Thyroid gland (tissue), 4 donors: ENCODE measurements around the gene SBNO1.

ENCODE experiments used
- CTCF ChIP-seq, 6 experiments: fragments of 200-600 bp in 3 of 6; fragments of 450-650 bp in 3 of 6; sonication (generic) in 3 of 6; IDR thresholded peaks; one replicate each; pipeline ENCODE4 v1.5.1; 2016 to 2019; ENCODE audit warnings: antibody characterized with exemption in 6 of 6, mild to moderate bottlenecking in 2 of 6, inconsistent platforms in 1 of 6, moderate library complexity in 1 of 6
- POLR2A ChIP-seq, 2 donors: fragments of 450-650 bp; IDR thresholded peaks; one replicate each; pipeline ENCODE4 v1.6.1; 2017; ENCODE audit warnings: antibody characterized with exemption in 2 of 2, mild to moderate bottlenecking in 2 of 2, moderate library complexity in 1 of 2

GRCh38 chr12:123264642-123265041 is 100.0 kb downstream of the SBNO1 start:
- TF ChIP-seq POLR2A (IDR thresholded peaks at IDR 0.05): no peak
- TF ChIP-seq CTCF (IDR thresholded peaks at IDR 0.05): no peak
